ENCODE results near the gene LDB3. TPM values are rescaled to one million over a fixed set of nuclear protein-coding genes. Genes with fewer than 3 reads are reported as not detected.

LDB3 gene
- total and polyA plus RNA-seq, 2 of the 4 experiments (the other 2 are of a cell fraction), result 0.36 to 2.6 TPM

- H2BK5ac ChIP-seq (ENCODE audit: low read depth, low read length, poor library complexity, severe bottlenecking), result peak overlapping the region; percentile 2
- peak overlapping the region; percentile 58; the same call in 1 of the 2 replicates for H2BK20ac ChIP-seq (ENCODE audit: low read depth, low read length)
- H4K91ac ChIP-seq (ENCODE audit: insufficient read depth, low read depth, low read length), result peak overlapping the region; percentile 76
- H3K9ac ChIP-seq (ENCODE audit: low read depth, low read length), result no peak overlapping the region
- dilution Hi-C loops (cut with HindIII; ENCODE audit: low sequenced_read_pairs, unreplicated experiment), result no loop called here
- H3K56ac ChIP-seq (ENCODE audit: extremely low read depth, insufficient read depth, low read length), result no peak overlapping the region
- H3K23ac ChIP-seq (ENCODE audit: low read depth, low read length), result no peak overlapping the region
- H3K79me1 ChIP-seq (ENCODE audit: low read depth in 1 of 2, low read length in 2 of 2), result no peaks in the 10 kb centered on the region
- no TSS peak for BruUV-seq (replicated peaks)
- H3K4me3 ChIP-seq (ENCODE audit: insufficient read depth, low read depth, low read length), result no peak overlapping the region
- peaks cover 29% of the 10 kb centered on the region for H3K4me1 ChIP-seq (ENCODE audit: control insufficient read depth, insufficient read depth, low read length)
- no peak overlapping the region for H3K4me2 ChIP-seq (ENCODE audit: low read depth, low read length)
- H2AK5ac ChIP-seq (ENCODE audit: low read depth, low read length), result peak overlapping the region; percentile 84; the same call in 1 of the 2 replicates
- H3K36me3 ChIP-seq (ENCODE audit: control insufficient read depth, insufficient read depth, low read length), result no peaks in the 10 kb centered on the region
- DNase-seq (no peak), ATAC-seq (ENCODE audit: low read depth) (no peak)
- no peak overlapping the region for H3K14ac ChIP-seq (replicated peaks; ENCODE audit: low read depth, low read length)
- ChIA-PET CTCF (no interaction called here), POLR2A (ENCODE audit: unreplicated experiment) (interaction anchor here (0.6 to 0.7 kb wide), 3 partner anchors 72 to 286 kb away, joined by 4 to 19 read pairs (median 6); no protein-coding TSS in a partner anchor)
- in situ Hi-C loops (cut with MboI; ENCODE audit: low sequenced_read_pairs), result no loop called here
- H2BK120ac ChIP-seq (ENCODE audit: low read depth, low read length), result peak overlapping the region; percentile 100
- intact Hi-C loops (cut with micrococcal nuclease), result no loop called here
- H3K9me1 ChIP-seq (ENCODE audit: insufficient read depth, low read length), result peaks cover 15% of the 10 kb centered on the region
- peak overlapping the region; percentile 99 for H3K4ac ChIP-seq (ENCODE audit: low read depth, low read length)
- H3K27me3 ChIP-seq (ENCODE audit: control insufficient read depth, insufficient read depth, low read length), result no peaks in the 10 kb centered on the region
- H2AK9ac ChIP-seq (replicated peaks; ENCODE audit: low read depth, low read length, poor library complexity), result no peak overlapping the region
- no peak overlapping the region; a peak in 2 of 4 replicates for H4K8ac ChIP-seq (ENCODE audit: low read depth in 2 of 2, low read length in 2 of 2)
- peak overlapping the region; percentile 31; the same call in 1 of the 2 replicates for H3K18ac ChIP-seq (ENCODE audit: low read depth, low read length)
- WGBS, 2 experiments (ENCODE audit: extremely low coverage in 2 of 2, insufficient read length in 1 of 2), result no CpG with 5 or more reads among the region's 13 CpGs
- H3K27ac ChIP-seq (ENCODE audit: insufficient read depth, low read length), result no peak overlapping the region
- no peaks in the 10 kb centered on the region for H3K9me3 ChIP-seq (ENCODE audit: control insufficient read depth, insufficient read depth, low read length)
- no peak overlapping the region; the same call in 1 of the 2 replicates for H4K5ac ChIP-seq (ENCODE audit: low read depth, low read length)
- H4K20me1 ChIP-seq (ENCODE audit: insufficient read depth, low read length), result no peaks in the 10 kb centered on the region
- H2AFZ ChIP-seq (replicated peaks; ENCODE audit: low read length, poor library complexity), result no peak overlapping the region
- H2BK15ac ChIP-seq (ENCODE audit: low read depth, low read length), result peak overlapping the region; percentile 68; the same call in 1 of the 3 replicates
- TF ChIP-seq MAZ (IDR thresholded peaks at IDR 0.05; ENCODE audit: borderline replicate concordance, low read depth, low read length) (no peak), ELK1 (IDR thresholded peaks at IDR 0.05; ENCODE audit: borderline replicate concordance, low read depth, low read length) (no peak), MAFK (IDR thresholded peaks at IDR 0.05; ENCODE audit: low read depth, low read length) (no peak), CTCF (conservative IDR thresholded peaks at IDR 0.05; ENCODE audit: low read depth, low read length) (no peak), CEBPB (IDR thresholded peaks at IDR 0.05; ENCODE audit: low read depth, low read length) (no peak), RFX5 (IDR thresholded peaks at IDR 0.05; ENCODE audit: low read depth, low read length) (no peak), FOS (IDR thresholded peaks at IDR 0.05; ENCODE audit: low read depth, low read length) (no peak), USF2 (IDR thresholded peaks at IDR 0.05; ENCODE audit: low read depth, low read length) (no peak), BHLHE40 (IDR thresholded peaks at IDR 0.05; ENCODE audit: low read depth, low read length) (no peak), MXI1 (IDR thresholded peaks at IDR 0.05; ENCODE audit: borderline replicate concordance, low read depth, low read length) (no peak), CHD1 (IDR thresholded peaks at IDR 0.05; ENCODE audit: low read depth, low read length) (no peak), RCOR1 (IDR thresholded peaks at IDR 0.05; ENCODE audit: insufficient replicate concordance, low read length) (no peak), NFE2L2 (IDR thresholded peaks at IDR 0.05; ENCODE audit: low read depth, low read length) (no peak), RAD21 (IDR thresholded peaks at IDR 0.05; ENCODE audit: low read length) (no peak)
Observed at GRCh38 chr10:86685893-86686632, 17.8 kb downstream of the LDB3 start.

All from IMR-90 (cell line).